ENCODE results near the gene RALGAPA2.
A peak's percentile ranks its signal among the peaks of the same experiment; 100 is the strongest.

Gene RALGAPA2

DNA sequence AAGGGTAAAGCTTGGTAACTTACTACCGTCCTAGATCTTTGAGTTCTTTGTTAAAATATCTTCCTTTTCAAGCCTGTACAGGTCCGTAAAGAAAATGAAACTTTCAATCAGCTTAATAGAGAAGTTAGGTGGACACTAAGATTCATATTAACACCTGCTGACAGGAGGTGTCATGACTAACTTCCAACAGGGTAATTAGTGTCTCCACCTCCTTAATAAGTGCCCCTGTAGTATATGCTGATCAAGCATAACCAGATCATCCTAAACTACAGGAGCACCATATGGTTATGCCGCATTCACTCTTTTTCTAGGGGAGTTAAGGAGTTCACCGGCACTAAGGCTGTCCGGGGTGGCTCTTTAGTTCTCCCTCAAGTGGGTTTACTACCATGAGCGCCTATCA is 23.9 kb upstream of the RALGAPA2 start:
- no peak for TF ChIP-seq POLR2A (IDR thresholded peaks at IDR 0.05; ENCODE audit: low read length)
- no peak for TF ChIP-seq GATA1 (IDR thresholded peaks at IDR 0.05; ENCODE audit: low read depth, low read length)
- no peak for DNase-seq

DNA sequence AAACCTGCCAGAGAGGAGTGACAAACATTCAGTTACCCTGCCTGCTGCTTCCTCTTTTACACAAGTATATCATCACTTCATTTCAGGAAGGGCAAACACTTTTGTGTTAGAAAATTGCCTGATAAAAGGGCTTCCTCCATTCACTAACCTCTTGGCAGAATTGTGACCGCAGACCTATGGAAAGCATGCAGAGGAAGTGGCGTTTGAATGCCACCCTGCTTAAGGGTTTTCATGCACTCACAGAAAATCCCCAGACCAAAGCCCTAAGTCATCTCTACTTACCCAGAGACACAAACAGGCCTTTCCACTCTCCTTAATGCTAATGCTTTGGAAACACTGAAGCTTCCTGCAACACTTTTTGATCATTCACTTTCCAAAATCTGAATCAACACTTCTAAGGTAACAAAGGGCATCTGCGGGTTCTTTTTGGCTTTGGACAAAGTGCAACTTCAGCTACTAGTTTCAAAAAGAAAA is 22.1 kb upstream of the RALGAPA2 start:
- peak in 1 of 2 experiments; percentile 4 for DNase-seq
- no peak for TF ChIP-seq POLR2A (IDR thresholded peaks at IDR 0.05; ENCODE audit: low read length)
- no peak for TF ChIP-seq GATA1 (IDR thresholded peaks at IDR 0.05; ENCODE audit: low read depth, low read length)

DNA sequence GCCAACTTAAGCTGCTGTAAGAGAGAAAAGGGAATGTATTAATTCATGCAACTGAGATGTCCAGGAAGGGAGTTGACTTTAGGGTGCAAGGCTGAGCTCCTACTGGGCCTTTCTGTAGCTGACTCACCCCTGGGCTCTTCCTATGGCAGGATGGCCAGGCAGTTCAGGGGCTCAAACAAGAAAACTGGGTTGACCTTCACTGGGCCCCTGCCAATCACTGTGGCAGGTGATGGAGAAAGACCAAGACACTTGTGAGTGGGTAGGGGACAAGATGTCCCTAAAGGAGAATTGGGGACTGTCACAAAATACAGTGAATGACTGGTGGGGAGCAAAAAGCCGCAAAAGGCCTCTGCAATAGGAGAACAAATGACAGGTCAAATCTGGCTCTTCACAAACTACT is 21.5 kb upstream of the RALGAPA2 start:
- no peak for TF ChIP-seq POLR2A (IDR thresholded peaks at IDR 0.05; ENCODE audit: low read length)
- no peak for TF ChIP-seq GATA1 (IDR thresholded peaks at IDR 0.05; ENCODE audit: low read depth, low read length)
- no peak for DNase-seq

DNA sequence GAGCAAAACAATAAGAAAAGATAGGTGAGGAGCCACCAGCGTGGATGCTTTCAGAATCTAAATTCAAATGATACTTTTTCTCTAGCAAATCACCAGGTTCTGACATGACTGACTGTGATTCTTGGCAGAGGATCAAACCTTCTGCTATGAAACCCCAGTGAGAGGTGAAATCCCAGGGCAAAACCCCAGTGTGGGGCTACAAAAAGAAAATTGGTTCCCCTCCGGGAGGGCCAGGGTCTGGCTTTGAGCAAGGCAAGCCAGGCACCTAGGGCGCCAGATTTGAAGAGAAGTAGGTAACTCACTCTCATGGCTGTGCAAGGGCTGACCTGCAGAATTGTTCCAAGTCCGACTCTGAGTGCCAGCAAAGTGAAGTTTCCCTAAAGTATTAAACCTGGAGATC is 20.2 kb upstream of the RALGAPA2 start:
- DNase-seq: no peak

DNA sequence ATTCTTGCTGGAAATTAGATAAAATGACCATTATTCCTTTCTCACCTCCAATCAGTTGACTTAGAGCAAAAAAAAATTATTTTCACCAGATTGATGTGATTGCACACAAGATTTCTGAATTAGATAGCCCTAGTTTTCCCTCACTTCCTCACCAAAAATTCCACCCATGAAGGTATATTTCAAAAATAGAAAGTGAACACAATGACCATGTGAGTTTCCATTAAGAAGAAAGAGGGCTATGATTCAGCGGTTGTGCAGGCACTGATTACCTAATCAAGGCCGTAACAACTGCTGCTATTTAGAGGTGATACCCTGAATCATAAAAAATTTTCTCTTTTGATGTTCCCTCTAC is 19.5 kb upstream of the RALGAPA2 start:
- DNase-seq: no peak
- TF ChIP-seq GATA1 (IDR thresholded peaks at IDR 0.05; ENCODE audit: low read depth, low read length) (no peak), POLR2A (IDR thresholded peaks at IDR 0.05; ENCODE audit: low read length) (no peak)

More for the DNA sequence above, 20.2 kb upstream of the RALGAPA2 start:
- TF ChIP-seq GATA1 (IDR thresholded peaks at IDR 0.05; ENCODE audit: low read depth, low read length): no peak
- TF ChIP-seq POLR2A (IDR thresholded peaks at IDR 0.05; ENCODE audit: low read length): no peak

DNA sequence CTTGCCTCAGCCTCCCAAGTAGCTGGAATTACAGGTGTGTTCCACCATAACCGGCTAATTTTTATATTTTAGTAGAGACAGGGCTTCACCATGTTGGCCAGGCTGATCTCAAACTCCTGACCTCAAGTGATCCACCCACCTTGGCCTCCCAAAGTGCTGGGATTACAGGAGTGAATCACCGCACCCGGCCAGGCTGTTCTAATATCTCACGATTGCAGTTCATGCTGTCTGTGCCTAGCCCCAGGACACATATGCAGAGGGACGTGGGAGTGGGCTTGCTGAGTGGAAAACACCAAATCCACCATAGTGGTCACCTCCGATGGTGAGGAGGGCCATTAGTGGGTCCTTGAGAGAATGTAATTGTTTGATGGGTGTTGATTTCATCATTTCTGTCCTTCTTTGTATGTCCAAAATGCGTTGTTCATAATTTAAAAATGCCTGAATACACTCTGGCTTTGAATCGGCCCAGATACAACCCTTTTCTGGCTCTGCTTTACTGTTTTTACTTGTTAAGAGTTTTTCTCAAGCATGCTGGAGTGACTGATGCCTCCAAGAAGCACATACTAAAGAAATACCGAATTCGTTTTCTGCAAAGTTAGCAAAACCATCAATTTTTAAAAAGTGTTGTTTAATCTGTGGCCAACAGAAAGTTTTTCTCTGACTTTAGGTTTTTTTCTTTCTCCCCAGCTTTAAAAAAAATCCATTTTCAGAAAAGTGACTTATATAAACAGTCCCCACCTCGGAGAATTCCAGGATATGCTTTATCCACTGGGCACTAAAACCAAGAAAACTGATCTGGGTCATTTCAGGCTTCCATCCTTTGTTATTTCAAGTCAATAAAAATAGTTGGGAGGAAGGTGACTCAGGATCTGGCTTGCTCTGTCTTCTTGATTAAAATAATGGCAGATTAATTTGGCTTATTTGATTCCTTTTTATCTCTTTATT is 18.8 kb upstream of the RALGAPA2 start:
- no peak for DNase-seq
- TF ChIP-seq GATA1 (IDR thresholded peaks at IDR 0.05; ENCODE audit: low read depth, low read length) (no peak), POLR2A (IDR thresholded peaks at IDR 0.05; ENCODE audit: low read length) (no peak)

DNA sequence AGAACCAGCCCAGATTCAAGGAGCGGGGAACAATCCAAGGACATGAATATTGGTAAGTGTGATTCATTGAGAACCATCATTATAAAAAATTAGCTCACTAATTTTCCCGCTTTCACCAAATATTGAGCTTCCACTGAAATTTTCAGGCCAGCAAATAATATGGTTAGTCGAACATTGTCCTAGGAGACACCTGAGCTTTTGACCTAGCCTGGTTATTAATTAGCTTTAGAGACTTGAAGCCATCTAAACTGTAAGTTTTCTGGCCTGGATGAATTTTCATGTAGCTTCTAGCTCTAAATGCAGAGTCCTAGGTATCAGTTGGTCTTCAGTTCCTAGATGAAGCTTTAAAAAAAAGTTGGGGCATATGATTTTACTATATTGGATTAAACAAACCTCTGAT is 17.1 kb upstream of the RALGAPA2 start:
- TF ChIP-seq GATA1 (IDR thresholded peaks at IDR 0.05; ENCODE audit: low read depth, low read length): no peak
- no peak for TF ChIP-seq POLR2A (IDR thresholded peaks at IDR 0.05; ENCODE audit: low read length)
- no peak for DNase-seq

DNA sequence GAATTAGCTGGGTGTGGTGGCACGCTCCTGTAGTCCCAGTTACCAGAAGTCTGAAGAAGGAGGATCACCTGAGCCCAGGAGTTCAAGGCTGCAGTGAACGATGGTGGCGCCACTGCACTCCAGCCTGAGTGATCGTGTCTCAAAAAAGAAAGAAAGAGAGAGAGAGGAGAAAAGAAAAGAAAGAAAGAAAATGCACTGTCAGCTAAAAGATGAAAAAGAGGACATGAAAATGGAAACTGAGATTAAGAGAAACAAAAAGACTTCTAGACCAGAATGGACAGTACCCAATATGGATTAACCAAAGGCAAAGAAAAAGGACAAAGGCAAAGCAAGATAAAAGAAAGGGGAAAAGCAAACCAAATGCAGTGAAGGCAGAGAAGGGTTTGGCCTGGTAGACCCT is 9.0 kb upstream of the RALGAPA2 start:
- no peak for TF ChIP-seq POLR2A (IDR thresholded peaks at IDR 0.05; ENCODE audit: low read length)
- TF ChIP-seq GATA1 (IDR thresholded peaks at IDR 0.05; ENCODE audit: low read depth, low read length): no peak
- DNase-seq: no peak

DNA sequence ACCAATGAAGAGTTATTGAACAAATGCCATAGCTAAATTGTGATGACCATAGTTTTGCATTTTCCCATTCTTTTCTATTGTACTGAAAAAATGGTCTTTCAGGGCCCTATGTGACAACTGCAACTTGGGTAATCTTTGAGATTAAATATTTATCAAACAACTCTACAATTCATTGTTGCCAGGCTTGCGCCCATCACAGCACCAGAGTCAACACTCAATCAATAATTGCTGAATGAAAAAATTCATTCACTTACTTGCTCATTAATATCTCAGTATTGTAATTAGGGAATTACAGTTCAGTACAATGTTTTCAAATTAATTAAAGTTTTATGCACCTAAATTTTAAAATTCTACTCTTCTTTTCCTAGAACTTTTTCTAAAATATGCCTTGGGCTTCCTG is 7.7 kb upstream of the RALGAPA2 start:
- no peak for DNase-seq
- TF ChIP-seq POLR2A (IDR thresholded peaks at IDR 0.05; ENCODE audit: low read length) (no peak), GATA1 (IDR thresholded peaks at IDR 0.05; ENCODE audit: low read depth, low read length) (no peak)

DNA sequence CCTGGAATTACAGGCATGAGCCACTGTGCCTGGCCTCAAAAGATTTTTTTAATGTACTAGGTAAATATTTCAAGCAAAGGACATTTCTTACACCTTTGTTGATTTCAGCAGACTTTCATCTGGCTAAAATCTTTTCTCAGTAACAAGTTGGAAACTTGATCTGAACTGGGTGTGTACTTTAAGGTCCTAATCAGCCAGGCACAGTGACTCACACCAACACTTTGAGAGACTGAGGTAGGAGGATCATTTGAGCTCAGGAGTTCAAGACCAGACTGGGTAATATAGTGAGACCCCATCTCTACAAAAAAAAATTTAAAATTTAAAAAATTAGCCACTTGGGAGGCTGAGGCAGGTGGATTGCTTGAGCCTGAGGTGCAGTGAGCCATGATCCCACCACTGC is 7.0 kb upstream of the RALGAPA2 start:
- no peak for DNase-seq
- TF ChIP-seq GATA1 (IDR thresholded peaks at IDR 0.05; ENCODE audit: low read depth, low read length) (no peak), POLR2A (IDR thresholded peaks at IDR 0.05; ENCODE audit: low read length) (no peak)

DNA sequence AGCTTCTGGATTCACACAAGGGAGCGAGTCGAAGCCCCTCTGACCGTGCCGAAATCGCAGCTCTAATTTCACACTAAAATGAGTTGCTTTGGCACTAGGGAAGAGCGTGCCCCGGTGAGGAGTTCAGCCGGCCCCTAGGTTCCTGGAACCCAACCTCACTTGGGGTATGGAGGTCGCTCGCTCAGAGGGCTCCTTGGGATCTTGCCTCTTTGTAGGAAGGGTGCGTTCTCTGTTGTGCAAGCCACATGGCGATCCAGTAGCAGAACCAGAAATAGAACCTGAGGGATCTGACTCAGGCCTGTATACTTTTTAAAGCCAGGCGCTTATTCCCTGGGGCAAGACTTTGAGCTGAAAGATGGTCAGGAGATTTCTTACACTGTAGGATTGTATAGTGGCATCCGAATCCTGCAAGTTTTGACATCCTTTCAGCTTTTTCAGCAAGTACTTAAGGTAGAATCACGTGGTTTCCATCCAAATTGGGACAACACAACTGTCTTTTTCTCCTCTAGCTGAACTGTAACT is 861 bp upstream of the RALGAPA2 start:
- DNase-seq: no peak
- TF ChIP-seq GATA1 (IDR thresholded peaks at IDR 0.05; ENCODE audit: low read depth, low read length) (no peak), POLR2A (IDR thresholded peaks at IDR 0.05; ENCODE audit: low read length) (no peak)

DNA sequence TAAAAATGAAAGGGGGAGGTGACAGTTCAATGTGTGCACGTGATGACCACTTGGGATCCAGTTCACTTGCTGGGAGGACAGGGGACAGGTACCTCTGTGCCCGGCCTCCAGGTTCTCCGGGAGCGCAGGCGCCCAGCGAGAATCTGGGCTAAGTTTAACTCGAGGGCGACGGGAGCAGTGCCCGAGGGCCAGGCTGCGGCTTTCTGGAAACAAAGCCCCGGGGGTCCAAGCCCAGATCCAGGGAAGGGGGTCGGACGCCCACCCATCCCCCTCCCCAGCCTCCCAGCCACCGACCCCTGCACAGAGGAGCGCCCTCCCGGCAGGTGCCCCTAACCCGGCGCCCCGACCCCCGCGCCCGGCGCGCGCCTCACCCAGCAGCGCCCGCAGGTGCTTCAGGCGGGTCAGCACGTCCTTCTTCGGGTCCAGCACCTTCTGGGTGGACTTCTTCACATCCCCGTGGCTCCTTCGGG is 405 bp downstream of the RALGAPA2 start:
- peak in 1 of 2 experiments; percentile 24 for DNase-seq
- no peak for TF ChIP-seq GATA1 (IDR thresholded peaks at IDR 0.05; ENCODE audit: low read depth, low read length)
- no peak for TF ChIP-seq POLR2A (IDR thresholded peaks at IDR 0.05; ENCODE audit: low read length)

DNA sequence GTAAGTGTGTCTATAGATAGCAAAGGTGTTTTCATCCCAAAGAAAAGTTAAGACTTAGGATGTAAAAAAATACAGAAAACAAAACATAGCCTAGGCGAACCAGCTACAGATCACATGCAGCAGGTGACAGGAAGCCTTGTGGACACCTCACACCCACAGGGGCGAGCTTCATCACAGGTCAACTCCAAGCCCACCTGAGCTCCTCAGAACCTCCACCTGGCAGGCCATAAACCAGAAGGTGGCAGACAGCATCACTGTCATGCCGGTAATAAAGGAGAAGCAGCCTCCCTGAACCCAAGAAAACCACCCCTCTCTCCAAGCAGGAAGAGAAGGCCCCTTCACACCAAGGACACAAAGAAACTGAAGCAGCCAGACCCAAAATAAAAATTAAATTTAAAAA is 1.0 kb downstream of the RALGAPA2 start:
- DNase-seq: peak in 1 of 2 experiments; percentile 12
- no peak for TF ChIP-seq GATA1 (IDR thresholded peaks at IDR 0.05; ENCODE audit: low read depth, low read length)
- TF ChIP-seq POLR2A (IDR thresholded peaks at IDR 0.05; ENCODE audit: low read length): no peak

DNA sequence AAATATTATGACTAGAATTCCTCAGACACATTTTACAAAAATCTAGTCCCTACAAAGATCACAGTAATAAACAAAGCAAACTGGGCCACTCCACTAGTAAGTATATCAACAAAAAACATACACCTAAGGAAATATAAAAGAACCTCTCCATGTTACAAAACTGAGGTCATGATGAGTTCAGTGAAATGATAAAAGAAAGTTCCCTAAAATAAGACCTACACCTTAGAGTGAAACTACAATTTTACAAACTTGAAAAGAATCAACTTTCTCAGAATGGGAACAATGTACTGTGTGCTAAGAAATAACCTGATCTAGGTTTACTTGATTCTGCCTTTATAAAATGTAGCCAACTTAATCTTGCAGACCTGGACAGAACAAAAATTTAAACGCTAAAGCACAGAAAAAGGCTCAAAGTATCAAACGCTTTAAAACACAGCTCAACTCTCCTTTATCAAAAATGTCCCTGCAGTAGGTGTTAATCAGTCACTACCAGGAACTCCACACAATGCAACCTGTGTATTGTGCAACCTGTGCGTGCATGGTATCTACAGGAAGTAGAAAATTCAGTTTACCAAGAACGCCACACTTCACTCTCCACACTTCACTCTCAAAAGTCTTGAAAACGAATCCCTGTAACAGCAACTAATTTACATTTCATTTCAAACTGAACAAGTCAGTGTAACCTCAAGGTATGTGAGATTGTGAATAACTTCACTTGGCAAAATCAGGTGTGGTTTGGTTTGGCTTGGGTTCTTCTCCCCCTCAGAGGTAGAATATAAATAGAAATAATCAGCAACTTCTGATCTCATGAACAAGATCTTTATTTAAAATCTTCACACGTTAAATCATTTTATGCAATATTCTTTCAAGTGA is 1.8 kb downstream of the RALGAPA2 start:
- TF ChIP-seq POLR2A (IDR thresholded peaks at IDR 0.05; ENCODE audit: low read length) (no peak), GATA1 (IDR thresholded peaks at IDR 0.05; ENCODE audit: low read depth, low read length) (no peak)
- peak; percentile 28 to 46 for DNase-seq
